GM18498 (cell line): ENCODE results near the gene SLC2A13.
"Not testable (repeated sequence)": the region's sequence is repeated elsewhere in the genome, so short reads cannot be mapped to it uniquely, and the experiment has no call there.

Experiments used
- ATAC-seq: cut with Tn5 transposase; IDR thresholded peaks from one replicate; pipeline ENCODE4 v1.9.1; 2021; ENCODE audit warnings: mild to moderate bottlenecking, moderate library complexity; ENCODE audit not compliant: unreplicated experiment

The SLC2A13 gene

GRCh38 chr12:39935839-39936238, 170.0 kb downstream of the SLC2A13 start:
- no peak for ATAC-seq

- no peak for ATAC-seq
Observed at GRCh38 chr12:39935275-39935674, 170.6 kb downstream of the SLC2A13 start.

GRCh38 chr12:39931857-39932256, 174.0 kb downstream of the SLC2A13 start:
- ATAC-seq = no peak

- no peak for ATAC-seq
Observed at GRCh38 chr12:39931231-39931630, 174.7 kb downstream of the SLC2A13 start.

GRCh38 chr12:39930101-39930500, 175.8 kb downstream of the SLC2A13 start:
- ATAC-seq = no peak

GRCh38 chr12:39928181-39928899, 177.5 kb downstream of the SLC2A13 start:
- no peak for ATAC-seq

GRCh38 chr12:39923364-39923763, 182.5 kb downstream of the SLC2A13 start:
- ATAC-seq = no peak

- not testable (repeated sequence) for ATAC-seq
Observed at GRCh38 chr12:39922598-39922997, 183.3 kb downstream of the SLC2A13 start.

GRCh38 chr12:39920647-39921046, 185.2 kb downstream of the SLC2A13 start:
- ATAC-seq = no peak

GRCh38 chr12:39920222-39920621, 185.7 kb downstream of the SLC2A13 start:
- no peak for ATAC-seq

- ATAC-seq = no peak
Observed at GRCh38 chr12:39919790-39920189, 186.1 kb downstream of the SLC2A13 start.

- no peak for ATAC-seq
Observed at GRCh38 chr12:39915249-39915648, 190.6 kb downstream of the SLC2A13 start.

- no peak for ATAC-seq
Observed at GRCh38 chr12:39912211-39912980, 193.5 kb downstream of the SLC2A13 start.

GRCh38 chr12:39906237-39906636, 199.6 kb downstream of the SLC2A13 start:
- no peak for ATAC-seq

GRCh38 chr12:39905152-39905551, 200.7 kb downstream of the SLC2A13 start:
- no peak for ATAC-seq

- no peak for ATAC-seq
Observed at GRCh38 chr12:39902821-39903220, 203.1 kb downstream of the SLC2A13 start.

- no peak for ATAC-seq
Observed at GRCh38 chr12:39897315-39897714, 208.6 kb downstream of the SLC2A13 start.

GRCh38 chr12:39893388-39893787, 212.5 kb downstream of the SLC2A13 start:
- not testable (repeated sequence) for ATAC-seq

- ATAC-seq = no peak
Observed at GRCh38 chr12:39892146-39892545, 213.7 kb downstream of the SLC2A13 start.

- no peak for ATAC-seq
Observed at GRCh38 chr12:39887856-39888255, 218.0 kb downstream of the SLC2A13 start.

GRCh38 chr12:39886106-39886505, 219.8 kb downstream of the SLC2A13 start:
- no peak for ATAC-seq

- no peak for ATAC-seq
Observed at GRCh38 chr12:39884616-39885125, 221.2 kb downstream of the SLC2A13 start.
